Ishikawa (cell line): ENCODE data around the gene CDC42BPG.

ENCODE experiments used
- CEBPB ChIP-seq: IDR thresholded peaks from 2 replicates; pipeline ENCODE4 v1.6.1; 2012
- CREB1 ChIP-seq: IDR thresholded peaks from 2 replicates; pipeline ENCODE4 v1.6.1; 2012; ENCODE audit warnings: low read depth
- RAD21 ChIP-seq: IDR thresholded peaks from 2 replicates; pipeline ENCODE4 v1.6.1; 2012; ENCODE audit warnings: low read depth
- ZBTB7A ChIP-seq: IDR thresholded peaks from 2 replicates; pipeline ENCODE4 v1.6.1; 2012; ENCODE audit warnings: low read depth

GRCh38 chr11:64803158-64803845 lies 41.2 kb downstream of the CDC42BPG start, which contains the start of gene MAP4K2:
- TF ChIP-seq CREB1, result peak; percentile 36; the same call in 1 of the 2 replicates
- TF ChIP-seq CEBPB, result no peak
- no peak for TF ChIP-seq RAD21
- TF ChIP-seq ZBTB7A, result no peak
